ENCODE results near the gene RAB6C. TPM values are rescaled to one million over a fixed set of nuclear protein-coding genes. Genes with fewer than 3 reads are reported as not detected.

Gene RAB6C
- total and polyA plus RNA-seq, 10 of the 15 experiments (the other 5 are each of a cell fraction or from before 2014, with no cell fraction given), result not detected

- TF ChIP-seq TBL1XR1 (IDR thresholded peaks at IDR 0.05; ENCODE audit: low read depth, low read length), result no peak
- TF ChIP-seq MYC (IDR thresholded peaks at IDR 0.05; ENCODE audit: insufficient read depth, insufficient read length, insufficient replicate concordance, low read length, severe bottlenecking), result no peak
- TF ChIP-seq TCF3 (IDR thresholded peaks at IDR 0.05; ENCODE audit: borderline replicate concordance, insufficient read depth, low read depth, low read length), result no peak
- no peak for TF ChIP-seq IKZF1 (conservative IDR thresholded peaks at IDR 0.05)
- no peak for TF ChIP-seq E2F4 (IDR thresholded peaks at IDR 0.05; ENCODE audit: low read depth, low read length)
- TF ChIP-seq MTA3 (IDR thresholded peaks at IDR 0.05; ENCODE audit: borderline replicate concordance, low read length), result no peak
- no peak for TF ChIP-seq FOS (IDR thresholded peaks at IDR 0.05; ENCODE audit: borderline replicate concordance, extremely low read depth, insufficient read length)
- TF ChIP-seq ZBTB4 (CRISPR knock-in tag; IDR thresholded peaks at IDR 0.05), result no peak
Measured at GRCh38 chr2:129935118-129935517, 44.3 kb upstream of the RAB6C start (continued).

Measured in GM12878 (cell line).